ENCODE results near the gene KCNJ6. TPM values are rescaled to one million over a fixed set of nuclear protein-coding genes. Genes with fewer than 3 reads are reported as not detected.

Gene KCNJ6
- polyA plus RNA-seq, 3 donors, result 0.19 to 0.36 (median 0.25) TPM

- DNase-seq (ENCODE audit: low read depth in 3 of 3, low spot score in 2 of 3), result no peak
Measured at GRCh38 chr21:37907076-37907475, 9.2 kb downstream of the KCNJ6 start.

GRCh38 chr21:37905291-37905690 is 11.0 kb downstream of the KCNJ6 start:
- no peak for DNase-seq (ENCODE audit: low read depth in 3 of 3, low spot score in 2 of 3)

- DNase-seq (ENCODE audit: low read depth in 3 of 3, low spot score in 2 of 3), result no peak
Measured at GRCh38 chr21:37904856-37905255, 11.4 kb downstream of the KCNJ6 start.

- no peak for DNase-seq (ENCODE audit: low read depth in 3 of 3, low spot score in 2 of 3)
Measured at GRCh38 chr21:37903396-37903795, 12.9 kb downstream of the KCNJ6 start.

GRCh38 chr21:37899146-37899545 is 17.1 kb downstream of the KCNJ6 start:
- no peak for DNase-seq (ENCODE audit: low read depth in 3 of 3, low spot score in 2 of 3)

GRCh38 chr21:37896788-37897187 is 19.5 kb downstream of the KCNJ6 start:
- no peak for DNase-seq (ENCODE audit: low read depth in 3 of 3, low spot score in 2 of 3)

- DNase-seq (ENCODE audit: low read depth in 3 of 3, low spot score in 2 of 3), result no peak
Measured at GRCh38 chr21:37891972-37892371, 24.3 kb downstream of the KCNJ6 start.

- no peak for DNase-seq (ENCODE audit: low read depth in 3 of 3, low spot score in 2 of 3)
Measured at GRCh38 chr21:37888659-37889058, 27.6 kb downstream of the KCNJ6 start.

GRCh38 chr21:37886726-37887299 is 29.4 kb downstream of the KCNJ6 start:
- DNase-seq (ENCODE audit: low read depth in 3 of 3, low spot score in 2 of 3), result no peak

- no peak for DNase-seq (ENCODE audit: low read depth in 3 of 3, low spot score in 2 of 3)
Measured at GRCh38 chr21:37886120-37886519, 30.1 kb downstream of the KCNJ6 start.

- DNase-seq (ENCODE audit: low read depth in 3 of 3, low spot score in 2 of 3), result no peak
Measured at GRCh38 chr21:37878946-37879660, 37.2 kb downstream of the KCNJ6 start.

GRCh38 chr21:37877888-37878684 is 38.2 kb downstream of the KCNJ6 start:
- DNase-seq (ENCODE audit: low read depth in 3 of 3, low spot score in 2 of 3), result no peak

- DNase-seq (ENCODE audit: low read depth in 3 of 3, low spot score in 2 of 3), result no peak
Measured at GRCh38 chr21:37877171-37877570, 39.1 kb downstream of the KCNJ6 start.

GRCh38 chr21:37876561-37876960 is 39.7 kb downstream of the KCNJ6 start:
- DNase-seq (ENCODE audit: low read depth in 3 of 3, low spot score in 2 of 3), result no peak

- DNase-seq (ENCODE audit: low read depth in 3 of 3, low spot score in 2 of 3), result no peak
Measured at GRCh38 chr21:37874904-37875780, 41.1 kb downstream of the KCNJ6 start.

- DNase-seq (ENCODE audit: low read depth in 3 of 3, low spot score in 2 of 3), result no peak
Measured at GRCh38 chr21:37874481-37874880, 41.8 kb downstream of the KCNJ6 start.

GRCh38 chr21:37873655-37874054 is 42.6 kb downstream of the KCNJ6 start:
- DNase-seq (ENCODE audit: low read depth in 3 of 3, low spot score in 2 of 3), result no peak

GRCh38 chr21:37871121-37871862 is 45.0 kb downstream of the KCNJ6 start:
- no peak for DNase-seq (ENCODE audit: low read depth in 3 of 3, low spot score in 2 of 3)

GRCh38 chr21:37870221-37870620 is 46.0 kb downstream of the KCNJ6 start:
- DNase-seq (ENCODE audit: low read depth in 3 of 3, low spot score in 2 of 3), result no peak

- no peak for DNase-seq (ENCODE audit: low read depth in 3 of 3, low spot score in 2 of 3)
Measured at GRCh38 chr21:37869661-37870060, 46.6 kb downstream of the KCNJ6 start.
